ENCODE results near the gene TMEM121.
"Not testable (repeated sequence)": the region's sequence is repeated elsewhere in the genome, so short reads cannot be mapped to it uniquely, and the experiment has no call there.

Gene TMEM121

GRCh38 chr14:105528586-105529318 lies 2.4 kb downstream of the TMEM121 start:
- no peak for DNase-seq

DNA sequence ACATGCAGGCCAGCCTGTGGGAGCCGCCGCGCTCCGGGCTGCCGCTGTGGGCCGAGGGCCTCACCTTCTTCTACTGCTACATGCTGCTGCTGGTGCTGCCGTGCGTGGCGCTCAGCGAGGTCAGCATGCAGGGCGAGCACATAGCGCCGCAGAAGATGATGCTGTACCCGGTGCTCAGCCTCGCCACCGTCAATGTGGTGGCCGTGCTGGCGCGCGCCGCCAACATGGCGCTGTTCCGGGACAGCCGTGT lies 2.9 kb downstream of the TMEM121 start:
- no peak for DNase-seq

DNA sequence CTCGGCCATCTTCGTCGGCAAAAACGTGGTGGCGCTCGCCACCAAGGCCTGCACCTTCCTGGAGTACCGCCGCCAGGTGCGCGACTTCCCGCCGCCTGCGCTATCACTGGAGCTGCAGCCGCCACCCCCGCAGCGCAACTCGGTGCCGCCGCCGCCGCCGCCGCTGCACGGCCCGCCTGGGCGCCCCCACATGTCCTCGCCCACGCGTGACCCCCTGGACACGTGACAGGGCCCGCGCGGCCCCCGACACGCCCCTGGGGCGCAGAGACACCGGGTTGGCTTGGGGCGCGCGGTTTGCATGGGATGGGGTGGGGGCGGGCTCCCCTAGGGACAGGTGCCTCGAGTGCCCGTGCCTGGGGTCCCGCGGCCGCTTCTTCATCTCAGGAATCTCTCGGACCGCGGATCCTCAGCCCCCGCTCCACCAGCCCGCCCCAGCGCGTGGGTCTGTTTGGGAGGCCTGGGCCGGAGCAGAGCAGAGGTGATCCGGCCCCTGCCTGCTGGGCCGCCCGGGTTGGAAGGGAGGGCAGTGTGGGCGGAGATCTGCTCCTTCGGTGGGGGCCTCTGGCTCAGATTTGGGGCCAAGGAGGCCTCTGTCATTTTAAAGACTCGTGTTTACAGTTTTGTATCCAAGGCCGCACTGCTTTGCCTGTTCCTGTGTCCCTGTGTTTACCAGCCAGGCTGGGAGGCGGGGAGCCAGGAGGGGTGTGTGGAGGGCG lies 3.3 kb downstream of the TMEM121 start:
- no peak for DNase-seq

DNA sequence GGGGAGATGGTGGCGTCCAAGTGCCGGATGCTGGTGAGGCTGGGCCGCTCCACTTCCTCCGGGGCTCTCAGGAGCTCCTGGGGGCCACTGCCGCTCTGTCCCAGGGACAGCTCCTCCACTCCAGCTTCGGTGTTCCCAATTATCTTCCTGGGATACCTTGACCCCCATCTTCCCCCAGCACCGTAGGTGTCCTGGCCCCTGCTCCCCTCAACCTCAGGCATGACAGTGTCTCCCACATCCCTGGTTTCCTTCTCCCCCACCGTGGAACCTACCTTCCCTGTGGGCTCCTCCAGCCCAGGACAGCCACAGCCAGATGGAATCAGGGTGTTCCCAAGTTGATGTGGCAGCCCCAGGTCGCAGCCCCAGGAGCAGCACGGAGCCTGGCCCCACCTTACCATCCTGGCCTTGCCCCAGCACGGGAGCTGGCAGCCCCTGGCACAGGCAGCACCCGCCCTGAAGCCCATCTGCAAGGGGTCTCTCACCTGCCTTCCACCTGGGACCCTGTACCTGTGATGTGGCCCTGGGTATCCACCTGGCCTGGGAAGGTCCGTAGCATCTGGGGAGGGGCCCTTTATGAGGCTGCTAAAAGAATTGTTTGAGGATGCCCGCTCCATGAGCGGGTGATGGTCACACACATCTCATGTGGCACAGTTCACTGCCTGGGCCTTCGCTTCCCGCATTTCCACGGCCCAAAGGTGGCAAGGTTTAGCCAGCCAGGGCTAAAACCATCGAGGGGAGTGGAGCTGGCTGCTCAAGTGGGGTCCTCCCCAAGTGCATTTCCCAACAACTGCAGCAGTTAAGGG lies 4.1 kb downstream of the TMEM121 start:
- no peak for DNase-seq

DNA sequence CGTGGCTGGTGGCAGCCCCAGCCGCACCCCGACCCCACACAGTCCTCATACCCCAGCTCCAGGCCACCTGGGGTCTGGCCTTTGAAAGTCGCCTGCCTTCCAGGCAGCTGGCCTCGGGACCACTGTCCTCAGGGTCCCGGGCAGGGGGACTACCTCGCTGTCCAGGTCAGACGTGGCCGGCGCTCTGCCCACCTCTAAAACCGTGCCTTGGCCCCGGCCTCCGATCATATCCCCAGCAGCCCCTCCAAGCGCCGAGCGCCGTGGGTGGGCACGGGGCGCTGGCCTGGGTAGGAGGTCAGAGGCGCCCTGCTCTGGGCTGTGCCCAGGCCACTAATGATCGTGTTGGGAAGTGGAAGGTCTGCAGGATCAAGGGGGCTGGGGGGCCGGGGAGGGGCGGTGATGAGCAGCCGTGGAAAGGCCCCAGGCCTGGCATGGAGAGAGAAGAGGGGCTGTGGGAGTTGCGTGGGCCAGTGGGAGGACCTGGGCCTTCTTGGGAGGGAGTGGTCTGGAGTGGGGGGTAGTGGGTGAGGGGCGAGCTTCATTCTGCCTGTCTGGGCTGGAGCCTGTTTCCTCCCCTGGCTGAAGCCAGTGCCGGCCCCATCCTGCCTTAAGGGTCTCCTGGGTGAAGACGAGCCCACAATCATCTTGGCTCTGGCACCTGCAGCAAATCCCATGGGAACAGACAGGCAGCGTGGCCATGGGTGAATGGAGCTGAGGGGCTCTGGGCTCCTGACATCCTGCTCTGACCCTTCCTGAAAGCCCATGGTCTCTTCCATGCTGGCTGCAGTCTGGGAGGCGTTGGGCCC lies 4.9 kb downstream of the TMEM121 start:
- no peak for DNase-seq

- DNase-seq, result no peak
Measured at GRCh38 chr14:105531894-105532623, 5.7 kb downstream of the TMEM121 start.

- no peak for DNase-seq
Measured at GRCh38 chr14:105532735-105533141, 6.4 kb downstream of the TMEM121 start.

- no peak for DNase-seq
Measured at GRCh38 chr14:105533391-105533790, 7.0 kb downstream of the TMEM121 start.

GRCh38 chr14:105533811-105534498 lies 7.6 kb downstream of the TMEM121 start:
- DNase-seq, result no peak

DNA sequence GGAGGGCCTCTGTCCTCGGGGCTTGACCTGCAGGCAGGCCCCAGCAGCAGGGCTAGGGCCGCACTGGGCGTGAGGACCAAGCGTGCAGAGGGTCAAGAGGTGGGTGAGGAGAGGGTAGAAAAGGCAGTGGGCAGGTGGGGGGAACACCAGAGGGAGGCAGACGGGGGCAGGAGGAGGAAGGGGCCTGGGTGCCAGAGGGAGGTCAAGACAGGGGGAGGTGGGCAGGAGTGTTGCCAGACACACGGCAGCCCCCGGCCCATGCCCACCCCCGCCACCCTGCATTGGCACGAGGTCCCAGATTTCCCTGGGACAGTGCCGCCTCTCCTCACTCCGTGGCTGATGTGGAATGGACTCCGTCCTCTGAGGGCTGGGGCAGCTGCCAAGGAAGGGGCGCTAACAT lies 8.2 kb downstream of the TMEM121 start:
- no peak for DNase-seq

GRCh38 chr14:105536051-105536450 lies 9.7 kb downstream of the TMEM121 start:
- DNase-seq, result no peak

DNA sequence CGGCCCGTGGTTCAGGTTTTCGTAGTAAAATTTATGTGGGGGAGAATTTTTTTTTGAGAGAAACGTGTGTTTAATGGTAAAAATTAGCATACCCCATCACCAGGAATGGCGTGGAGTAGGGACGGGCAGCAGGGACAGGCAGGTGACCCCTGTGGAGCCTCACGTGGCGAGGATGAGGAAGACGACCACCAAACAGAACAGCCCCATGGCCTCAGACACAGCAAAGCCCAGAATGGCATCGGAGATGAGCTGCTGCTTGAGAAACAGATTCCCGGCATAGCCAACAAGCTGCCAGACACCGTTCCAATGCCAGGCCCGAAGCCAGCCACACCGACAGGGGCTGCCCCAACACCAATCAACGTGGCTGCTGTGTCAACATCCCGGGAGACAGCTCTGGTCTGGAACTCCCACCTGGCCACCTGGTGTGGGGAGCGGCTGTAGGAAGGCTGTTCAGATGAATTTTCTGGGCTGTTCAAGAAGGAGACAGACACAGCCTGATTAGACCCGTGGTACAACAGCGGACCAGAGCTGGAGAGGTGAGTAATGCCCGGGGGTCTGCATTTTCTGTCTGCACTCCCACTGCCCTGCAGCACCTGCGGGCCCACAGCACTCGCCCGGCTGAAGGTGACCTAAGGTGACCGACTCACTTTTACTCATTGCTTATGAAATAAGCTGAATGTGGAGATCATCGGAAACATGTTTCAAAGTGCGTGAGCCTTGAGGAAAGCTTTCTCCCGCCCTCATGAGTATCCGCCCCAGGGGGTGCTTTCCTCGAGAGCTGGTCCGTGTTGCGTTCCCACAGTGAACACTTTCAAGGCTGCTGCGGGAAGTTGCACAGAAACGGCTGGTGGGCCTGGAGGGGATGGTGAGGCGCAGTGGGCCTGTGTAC lies 10.6 kb downstream of the TMEM121 start:
- no peak for DNase-seq

GRCh38 chr14:105537580-105538474 lies 11.4 kb downstream of the TMEM121 start:
- DNase-seq, result peak; percentile 65

DNA sequence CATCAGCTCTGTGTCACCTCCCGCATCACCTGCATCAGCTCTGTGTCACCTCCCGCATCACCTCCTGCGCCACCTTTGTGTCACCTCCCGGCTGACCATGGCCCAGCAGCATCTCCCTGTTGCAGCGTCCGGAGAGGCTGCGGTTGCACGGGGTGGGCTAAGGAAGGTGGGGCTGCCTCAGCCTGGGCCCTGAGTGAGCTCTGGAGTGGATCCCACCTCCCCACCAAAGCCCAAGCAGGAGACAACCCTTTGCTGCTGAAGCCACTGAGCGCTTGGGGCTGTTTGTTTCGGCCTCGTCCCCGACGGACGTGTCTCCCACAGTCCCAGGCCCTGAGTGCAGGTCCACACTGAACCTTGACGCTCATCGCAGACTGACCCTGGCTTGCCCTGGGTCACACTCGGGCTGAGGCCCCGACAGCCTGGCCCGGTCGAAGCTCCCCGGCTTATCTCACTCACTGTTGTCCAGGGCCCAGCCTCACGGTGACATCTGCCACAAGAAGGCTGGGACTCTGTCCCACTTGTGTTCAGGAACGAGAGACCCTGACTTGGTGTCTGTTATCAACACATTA lies 12.2 kb downstream of the TMEM121 start:
- DNase-seq, result no peak

- DNase-seq, result no peak
Measured at GRCh38 chr14:105540811-105541210, 14.4 kb downstream of the TMEM121 start.

GRCh38 chr14:105541218-105541875 lies 15.0 kb downstream of the TMEM121 start:
- DNase-seq, result no peak

GRCh38 chr14:105545676-105546075 lies 19.3 kb downstream of the TMEM121 start:
- DNase-seq, result not testable (repeated sequence)

DNA sequence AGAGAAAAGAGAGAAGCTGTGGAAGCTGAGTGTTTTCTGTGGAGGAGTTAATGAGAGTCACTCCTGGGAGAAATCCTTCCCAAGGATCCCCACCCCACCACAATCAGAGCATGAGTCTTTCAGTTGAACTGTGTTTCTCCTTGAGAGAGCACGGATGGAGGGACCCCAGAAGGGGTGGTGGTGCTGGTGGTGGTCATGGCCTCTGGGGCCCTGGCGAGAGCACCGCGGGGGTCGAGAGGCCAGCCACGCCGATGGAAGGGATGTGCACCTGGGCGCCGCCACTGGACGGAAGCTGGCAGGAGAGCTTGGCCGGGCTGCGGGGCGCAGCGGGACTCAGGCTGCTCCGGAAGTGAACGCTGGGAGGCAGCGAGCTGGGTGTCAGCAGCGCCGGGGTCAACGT lies 20.0 kb downstream of the TMEM121 start:
- DNase-seq, result not testable (repeated sequence)

- not testable (repeated sequence) for DNase-seq
Measured at GRCh38 chr14:105547072-105547471, 20.7 kb downstream of the TMEM121 start.
